HEK293 (cell line): ENCODE measurements around the gene ITGA2B.
A peak's percentile ranks its signal among the peaks of the same experiment; 100 is the strongest.

Experiments used
- CTCF ChIA-PET: fragments of 350-600 bp; formaldehyde crosslinking; extraction: SDS; loops from one replicate; lab custom pipeline; 2021; ENCODE audit warnings: antibody characterized with exemption; lab: Yijun Ruan, JAX
- POLR2A ChIA-PET: fragments of 300-600 bp; formaldehyde crosslinking; extraction: SDS; loops from one replicate; lab custom pipeline; 2020; ENCODE audit warnings: antibody characterized with exemption, inconsistent platforms; lab: Yijun Ruan, JAX
- H3K27ac ChIP-seq: fragments of 200-500 bp; sonication (Bioruptor generic); 2 replicates; pipeline ENCODE4 v1.5.1; 2014; ENCODE audit warnings: low read depth, low read length, control low read depth, inconsistent platforms; ENCODE audit errors: extremely low read depth
- H3K36me3 ChIP-seq, 2 experiments: fragments of 200-500 bp in 1 of 2; sonication (Bioruptor generic) in 1 of 2; 1 replicate in 1 of 2; 2 replicates in 1 of 2; pipeline ENCODE4 v1.5.1; 2014 to 2017; ENCODE audit warnings: inconsistent platforms in 2 of 2, low read length in 2 of 2; ENCODE audit not compliant: control insufficient read depth in 2 of 2, insufficient read depth in 1 of 2
- H3K4me1 ChIP-seq: fragments of 200-500 bp; sonication (Bioruptor generic); 2 replicates; pipeline ENCODE4 v1.5.1; 2014; ENCODE audit warnings: mild to moderate bottlenecking, low read length, inconsistent platforms; ENCODE audit not compliant: control insufficient read depth, insufficient read depth
- H3K4me3 ChIP-seq: 2 replicates; pipeline ENCODE4 v1.5.1; 2011; ENCODE audit warnings: low read depth, mild to moderate bottlenecking, control low read depth, low read length, moderate library complexity
- H3K9me3 ChIP-seq: fragments of 200-500 bp; sonication (Bioruptor generic); 2 replicates; pipeline ENCODE4 v1.5.1; 2014; ENCODE audit warnings: low read depth, low read length, inconsistent platforms; ENCODE audit not compliant: control insufficient read depth, insufficient read depth
- GLIS1 ChIP-seq: fragments of 450-650 bp; formaldehyde crosslinking; IDR thresholded peaks from 2 replicates; pipeline ENCODE4 v1.5.1; 2016; ENCODE audit warnings: missing biosample characterization, missing genetic modification characterization
- GLIS2 ChIP-seq: fragments of 450-650 bp; formaldehyde crosslinking; IDR thresholded peaks from 2 replicates; pipeline ENCODE4 v1.5.1; 2016; ENCODE audit warnings: missing biosample characterization, missing genetic modification characterization
- HOXD13 ChIP-seq: sonication (generic); formaldehyde crosslinking; IDR thresholded peaks from 2 replicates; pipeline ENCODE4 v1.8.0; 2022; ENCODE audit warnings: missing genetic modification reagents, borderline replicate concordance
- KLF1 ChIP-seq: fragments of 450-650 bp; formaldehyde crosslinking; IDR thresholded peaks from 2 replicates; pipeline ENCODE4 v1.5.1; 2016; ENCODE audit warnings: missing biosample characterization, missing genetic modification characterization
- OVOL3 ChIP-seq: fragments of 450-650 bp; formaldehyde crosslinking; IDR thresholded peaks from 2 replicates; pipeline ENCODE4 v1.5.1; 2016; ENCODE audit warnings: missing biosample characterization, missing genetic modification characterization
- PATZ1 ChIP-seq: fragments of 450-650 bp; formaldehyde crosslinking; IDR thresholded peaks from 2 replicates; pipeline ENCODE4 v1.5.1; 2016; ENCODE audit warnings: missing biosample characterization, missing genetic modification characterization
- SP2 ChIP-seq: fragments of 450-650 bp; formaldehyde crosslinking; IDR thresholded peaks from 2 replicates; pipeline ENCODE4 v1.5.1; 2016; ENCODE audit warnings: missing biosample characterization, missing genetic modification characterization
- ZBTB11 ChIP-seq: fragments of 450-650 bp; formaldehyde crosslinking; conservative IDR thresholded peaks from 2 replicates; pipeline ENCODE4 v1.5.1; 2016; ENCODE audit warnings: low read depth, missing biosample characterization, missing genetic modification characterization
- ZBTB17 ChIP-seq: fragments of 450-650 bp; formaldehyde crosslinking; IDR thresholded peaks from 2 replicates; pipeline ENCODE4 v1.5.1; 2016; ENCODE audit warnings: missing biosample characterization, missing genetic modification characterization
- ZNF138 ChIP-seq: fragments of 450-650 bp; formaldehyde crosslinking; IDR thresholded peaks from 2 replicates; pipeline ENCODE4 v1.5.1; 2016; ENCODE audit warnings: missing biosample characterization, missing genetic modification characterization, borderline replicate concordance
- ZNF341 ChIP-seq: fragments of 450-650 bp; formaldehyde crosslinking; IDR thresholded peaks from 2 replicates; pipeline ENCODE4; 2016; ENCODE audit warnings: low read depth, missing biosample characterization, missing genetic modification characterization
- ZNF394 ChIP-seq: fragments of 450-650 bp; formaldehyde crosslinking; IDR thresholded peaks from 2 replicates; pipeline ENCODE4 v1.5.1; 2016; ENCODE audit warnings: missing biosample characterization, missing genetic modification characterization, mild to moderate bottlenecking, moderate library complexity, borderline replicate concordance
- ZNF398 ChIP-seq: fragments of 450-650 bp; formaldehyde crosslinking; IDR thresholded peaks from 2 replicates; pipeline ENCODE4 v1.5.1; 2017; ENCODE audit warnings: missing biosample characterization, missing genetic modification characterization
- ZNF600 ChIP-seq: fragments of 450-650 bp; formaldehyde crosslinking; IDR thresholded peaks from 2 replicates; pipeline ENCODE4 v1.5.1; 2016; ENCODE audit warnings: missing biosample characterization, missing genetic modification characterization
- ZNF692 ChIP-seq: fragments of 450-650 bp; formaldehyde crosslinking; IDR thresholded peaks from 2 replicates; pipeline ENCODE4 v1.5.1; 2016; ENCODE audit warnings: missing biosample characterization, missing genetic modification characterization

ITGA2B gene

GRCh38 chr17:44362459-44362948 is 26.9 kb downstream of the ITGA2B start (continued):
- peak; percentile 81 for TF ChIP-seq ZNF692 (tag by site-specific recombination)

GRCh38 chr17:44361292-44362260 is 27.9 kb downstream of the ITGA2B start:
- H3K9me3 ChIP-seq: no peaks in the 10 kb centered on the region
- H3K4me1 ChIP-seq: peaks cover 21% of the 10 kb centered on the region
- peak; percentile 77; the same call in 1 of the 2 replicates for TF ChIP-seq ZNF394 (tag by site-specific recombination)
- no peak; the same call in 1 of the 2 replicates for TF ChIP-seq ZBTB17 (tag by site-specific recombination)
- 0 out of 2 replicates have a peak, but pooled peaks have one; percentile 15 for TF ChIP-seq ZBTB11 (tag by site-specific recombination)
- TF ChIP-seq GLIS1 (tag by site-specific recombination): peak; percentile 38
- no peak for TF ChIP-seq HOXD13 (CRISPR knock-in tag)
- peak; percentile 90 for TF ChIP-seq ZNF341 (tag by site-specific recombination)
- peak; percentile 70 for TF ChIP-seq ZNF398
- TF ChIP-seq OVOL3 (tag by site-specific recombination): no peak
- TF ChIP-seq SP2 (tag by site-specific recombination): 0 out of 2 replicates have a peak, but pooled peaks have one; percentile 20
- TF ChIP-seq ZNF600 (tag by site-specific recombination): peak; percentile 73; the same call in 1 of the 2 replicates
- TF ChIP-seq PATZ1 (tag by site-specific recombination): peak; percentile 45; the same call in 1 of the 2 replicates
- no peak for TF ChIP-seq ZNF138 (tag by site-specific recombination)
- peak; percentile 49; the same call in 1 of the 2 replicates for TF ChIP-seq KLF1 (tag by site-specific recombination)
- TF ChIP-seq GLIS2: 0 out of 2 replicates have a peak, but pooled peaks have one; percentile 10
- POLR2A ChIA-PET: interaction anchor here (0.6 to 4.7 kb wide), 2 partner anchors 17 to 238 kb away, joined by 3 to 23 read pairs; partner anchors contain the start of genes GRN and HDAC5
- H3K36me3 ChIP-seq: peaks cover 0 to 14% of the 10 kb centered on the region in 2 experiments; a peak in 2 of 3 replicates
- no peak overlapping the region for H3K4me3 ChIP-seq
- H3K27ac ChIP-seq: peak overlapping the region; percentile 45; the same call in 1 of the 2 replicates
- CTCF ChIA-PET: interaction anchor here (0.5 to 4.5 kb wide), 10 partner anchors 11 to 320 kb away, joined by 3 to 21 read pairs (median 4); partner anchors contain the start of gene GRN
